Stomach (tissue), 9 donors: ENCODE measurements around the gene SLC44A2. TPM values are rescaled to one million over a fixed set of nuclear protein-coding genes. Genes with fewer than 3 reads are reported as not detected.
"Not testable (repeated sequence)": the region's sequence is repeated elsewhere in the genome, so short reads cannot be mapped to it uniquely, and the experiment has no call there.

Experiments
- DNase-seq, 2 donors: peaks; one replicate each; pipeline versions ENCODE4 v3.0.0 to v3.0.0-alpha.2; 2013 to 2019
- H3K27ac ChIP-seq, 5 donors: fragments of 200-600 bp in 4 of 5; sonication (generic) in 4 of 5; one replicate each; pipeline ENCODE4 v1.5.1; 2013 to 2019; ENCODE audit warnings: mild to moderate bottlenecking in 1 of 5, moderate library complexity in 1 of 5
- H3K27me3 ChIP-seq, 3 donors: fragments of 200-600 bp; sonication (generic); one replicate each; pipeline ENCODE4 v1.5.1; 2017 to 2019; ENCODE audit warnings: mixed run types in 1 of 3
- H3K36me3 ChIP-seq, 4 donors: fragments of 200-600 bp; sonication (generic); 1 replicate in 3 of 4; 2 replicates in 1 of 4; pipeline ENCODE4 v1.5.1; 2016 to 2019
- H3K4me1 ChIP-seq, 4 donors: fragments of 200-600 bp; sonication (generic); one replicate each; pipeline ENCODE4 v1.5.1; 2016 to 2019
- H3K4me3 ChIP-seq, 4 donors: fragments of 200-600 bp; sonication (generic) in 3 of 4; one replicate each; pipeline ENCODE4 v1.5.1; 2016 to 2019; ENCODE audit warnings: mild to moderate bottlenecking in 1 of 4
- H3K9me3 ChIP-seq, 4 donors: fragments of 200-600 bp; sonication (generic); one replicate each; pipeline ENCODE4 v1.5.1; 2016 to 2019
- EP300 ChIP-seq: sonication (generic); formaldehyde crosslinking; IDR thresholded peaks from one replicate; pipeline ENCODE4 v1.6.1; 2017; ENCODE audit warnings: antibody characterized with exemption
- POLR2A ChIP-seq, 4 donors: fragments of 450-650 bp; IDR thresholded peaks; one replicate each; pipeline ENCODE4 v1.6.1; 2016; ENCODE audit warnings: antibody characterized with exemption in 4 of 4, control low read depth in 2 of 4, mild to moderate bottlenecking in 1 of 4, moderate library complexity in 1 of 4
- POLR2AphosphoS5 ChIP-seq, 3 donors: sonication (generic); formaldehyde crosslinking; IDR thresholded peaks; one replicate each; pipeline ENCODE4 v1.6.1; 2016; ENCODE audit warnings: antibody characterized with exemption in 3 of 3
- WGBS, 5 donors: extraction: QIAGEN DNeasy Blood & Tissue Kit in 3 of 5; methylation state at CpG; one replicate each; pipeline versions ENCODE4 v1.1.5 to v1.1.7; 2013 to 2018; 5-methylcytosine and 5-hydroxymethylcytosine counted together
- intact Hi-C: fragments of 100-400 bp; cut with DNase I; formaldehyde crosslinking; loops from one replicate; pipeline ENCODE4 v1.15.1; 2023; ENCODE audit warnings: low total_unique reads
- polyA plus RNA-seq, 3 donors: library from polyadenylated mRNA; stranded (reverse); fragments of 200-250 nt; gene quantifications; one replicate each; pipeline ENCODE4 v1.2.3, GENCODE V29; 2013
- total RNA-seq, 5 donors: library from RNA; depleted of rRNA; stranded (reverse); fragments of >200 nt; gene quantifications; one replicate each; pipeline versions ENCODE4 v1.1.0 to v1.2.3, GENCODE V29; 2014 to 2016
- TF ChIP-seq, protein P1 (sequence below), 7 experiments: fragments of 450-650 bp in 4 of 7; fragments of 200-600 bp in 3 of 7; sonication (generic) in 3 of 7; IDR thresholded peaks; one replicate each; pipeline ENCODE4 v1.5.1; 2016 to 2019; ENCODE audit warnings: antibody characterized with exemption in 7 of 7, control low read depth in 2 of 7, mild to moderate bottlenecking in 1 of 7
- donor health status: healthy with polysubstance abuse.
- donor health status: Bipolar disorder and iron deficiency.
- donor health status: healthy.

SLC44A2 gene
- total and polyA plus RNA-seq, 8 donors, result 26.1 to 161 (median 65.7) TPM

- Histone ChIP-seq H3K4me3 (no peak overlapping the region), H3K36me3 (peaks cover 14 to 38% (median 37%) of the 10 kb centered on the region in 4 donors), H3K27ac (no peak overlapping the region), H3K9me3 (no peaks in the 10 kb centered on the region), H3K4me1 (peaks cover 7 to 91% (median 67%) of the 10 kb centered on the region in 4 donors), H3K27me3 (no peaks in the 10 kb centered on the region)
- WGBS, 5 donors, result 65 to 74% (median 68%) methylated on average over 6 of the region's 6 CpGs
- no peak for DNase-seq
- no peak for TF ChIP-seq POLR2AphosphoS5 (IDR thresholded peaks at IDR 0.05)
- TF ChIP-seq POLR2A (IDR thresholded peaks at IDR 0.05), result no peak
- no peak for TF ChIP-seq EP300
- TF ChIP-seq, protein P1, sequence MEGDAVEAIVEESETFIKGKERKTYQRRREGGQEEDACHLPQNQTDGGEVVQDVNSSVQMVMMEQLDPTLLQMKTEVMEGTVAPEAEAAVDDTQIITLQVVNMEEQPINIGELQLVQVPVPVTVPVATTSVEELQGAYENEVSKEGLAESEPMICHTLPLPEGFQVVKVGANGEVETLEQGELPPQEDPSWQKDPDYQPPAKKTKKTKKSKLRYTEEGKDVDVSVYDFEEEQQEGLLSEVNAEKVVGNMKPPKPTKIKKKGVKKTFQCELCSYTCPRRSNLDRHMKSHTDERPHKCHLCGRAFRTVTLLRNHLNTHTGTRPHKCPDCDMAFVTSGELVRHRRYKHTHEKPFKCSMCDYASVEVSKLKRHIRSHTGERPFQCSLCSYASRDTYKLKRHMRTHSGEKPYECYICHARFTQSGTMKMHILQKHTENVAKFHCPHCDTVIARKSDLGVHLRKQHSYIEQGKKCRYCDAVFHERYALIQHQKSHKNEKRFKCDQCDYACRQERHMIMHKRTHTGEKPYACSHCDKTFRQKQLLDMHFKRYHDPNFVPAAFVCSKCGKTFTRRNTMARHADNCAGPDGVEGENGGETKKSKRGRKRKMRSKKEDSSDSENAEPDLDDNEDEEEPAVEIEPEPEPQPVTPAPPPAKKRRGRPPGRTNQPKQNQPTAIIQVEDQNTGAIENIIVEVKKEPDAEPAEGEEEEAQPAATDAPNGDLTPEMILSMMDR (IDR thresholded peaks at IDR 0.05), result no peak
- intact Hi-C loops, result no loop called here
Observed at GRCh38 chr19:10667867-10668266, 42.5 kb downstream of the SLC44A2 start.

- DNase-seq, result no peak
- Histone ChIP-seq H3K4me3 (no peak overlapping the region), H3K4me1 (peaks cover 0 to 85% (median 56%) of the 10 kb centered on the region in 4 donors), H3K9me3 (no peaks in the 10 kb centered on the region), H3K27me3 (no peaks in the 10 kb centered on the region), H3K36me3 (peaks cover 17 to 52% (median 49%) of the 10 kb centered on the region in 4 donors), H3K27ac (no peak overlapping the region)
- intact Hi-C loops, result no loop called here
- WGBS, 5 donors, result 64 to 75% (median 70%) methylated on average over 6 of the region's 6 CpGs
- TF ChIP-seq POLR2AphosphoS5 (IDR thresholded peaks at IDR 0.05) (no peak), EP300 (no peak), POLR2A (IDR thresholded peaks at IDR 0.05) (no peak)
- TF ChIP-seq, protein P1 (IDR thresholded peaks at IDR 0.05), result no peak
Observed at GRCh38 chr19:10669246-10669645, 43.9 kb downstream of the SLC44A2 start.

GRCh38 chr19:10670182-10670581 lies 44.8 kb downstream of the SLC44A2 start:
- DNase-seq, result no peak
- WGBS, 5 donors, result 62 to 80% (median 74%) methylated on average over 1 of the region's 1 CpG
- H3K27me3 ChIP-seq, result no peaks in the 10 kb centered on the region
- no peaks in the 10 kb centered on the region for H3K9me3 ChIP-seq
- H3K4me1 ChIP-seq, result peaks cover 0 to 76% (median 52%) of the 10 kb centered on the region in 4 donors
- intact Hi-C loops, result no loop called here
- peaks cover 18 to 57% (median 54%) of the 10 kb centered on the region in 4 donors for H3K36me3 ChIP-seq
- H3K4me3 ChIP-seq, result no peak overlapping the region
- no peak for TF ChIP-seq POLR2AphosphoS5 (IDR thresholded peaks at IDR 0.05)
- TF ChIP-seq EP300, result no peak
- TF ChIP-seq POLR2A (IDR thresholded peaks at IDR 0.05), result no peak
- TF ChIP-seq, protein P1 (IDR thresholded peaks at IDR 0.05), result no peak
- H3K27ac ChIP-seq, result no peak overlapping the region

- no peak for DNase-seq
- Histone ChIP-seq H3K4me1 (peaks cover 0 to 72% (median 50%) of the 10 kb centered on the region in 4 donors), H3K4me3 (no peak overlapping the region), H3K27ac (no peak overlapping the region), H3K9me3 (no peaks in the 10 kb centered on the region), H3K27me3 (no peaks in the 10 kb centered on the region), H3K36me3 (peaks cover 24 to 66% (median 63%) of the 10 kb centered on the region in 4 donors)
- 76 to 85% (median 82%) methylated on average over 22 to 24 of the region's 24 CpGs for WGBS, 5 donors
- intact Hi-C loops, result no loop called here
- TF ChIP-seq EP300, result no peak
- no peak for TF ChIP-seq POLR2AphosphoS5 (IDR thresholded peaks at IDR 0.05)
- TF ChIP-seq, protein P1 (IDR thresholded peaks at IDR 0.05), result no peak
- no peak for TF ChIP-seq POLR2A (IDR thresholded peaks at IDR 0.05)
Observed at GRCh38 chr19:10670876-10671804, 45.8 kb downstream of the SLC44A2 start.

GRCh38 chr19:10671922-10672321 lies 46.6 kb downstream of the SLC44A2 start:
- H3K27me3 ChIP-seq, DNase-seq, H3K9me3 ChIP-seq, H3K4me3 ChIP-seq, intact Hi-C loops, H3K27ac ChIP-seq: not testable (repeated sequence)
- H3K36me3 ChIP-seq, result peaks cover 27 to 71% (median 65%) of the 10 kb centered on the region in 4 donors
- peaks cover 0 to 64% (median 44%) of the 10 kb centered on the region in 4 donors for H3K4me1 ChIP-seq
- 82 to 92% (median 89%) methylated on average over 3 of the region's 3 CpGs for WGBS, 5 donors

- Histone ChIP-seq H3K36me3 (peaks cover 60 to 94% (median 89%) of the 10 kb centered on the region in 4 donors), H3K4me1 (peaks cover 0 to 43% (median 22%) of the 10 kb centered on the region in 4 donors)
- H3K4me3 ChIP-seq, H3K9me3 ChIP-seq, H3K27me3 ChIP-seq, DNase-seq, intact Hi-C loops, H3K27ac ChIP-seq: not testable (repeated sequence)
- 80 to 91% (median 90%) methylated on average over 8 of the region's 8 CpGs for WGBS, 5 donors
Observed at GRCh38 chr19:10675214-10675613, 49.9 kb downstream of the SLC44A2 start.
